K562 treated with DMSO at 1 percent for 48 hours (cell line): ENCODE measurements around the gene MBIP. TPM values are rescaled to one million over a fixed set of nuclear protein-coding genes. Genes with fewer than 3 reads are reported as not detected.

Experiments used
- total RNA-seq: library from RNA; unstranded; fragments of 300-600 nt; gene quantifications from 2 replicates; pipeline ENCODE4 v1.2.3, GENCODE V29; 2022; ENCODE audit warnings: low replicate concordance; ENCODE audit errors: extremely low read depth

The MBIP gene, protein sequence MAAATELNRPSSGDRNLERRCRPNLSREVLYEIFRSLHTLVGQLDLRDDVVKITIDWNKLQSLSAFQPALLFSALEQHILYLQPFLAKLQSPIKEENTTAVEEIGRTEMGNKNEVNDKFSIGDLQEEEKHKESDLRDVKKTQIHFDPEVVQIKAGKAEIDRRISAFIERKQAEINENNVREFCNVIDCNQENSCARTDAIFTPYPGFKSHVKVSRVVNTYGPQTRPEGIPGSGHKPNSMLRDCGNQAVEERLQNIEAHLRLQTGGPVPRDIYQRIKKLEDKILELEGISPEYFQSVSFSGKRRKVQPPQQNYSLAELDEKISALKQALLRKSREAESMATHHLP
- total RNA-seq: not detected in 2 replicates

DNA sequence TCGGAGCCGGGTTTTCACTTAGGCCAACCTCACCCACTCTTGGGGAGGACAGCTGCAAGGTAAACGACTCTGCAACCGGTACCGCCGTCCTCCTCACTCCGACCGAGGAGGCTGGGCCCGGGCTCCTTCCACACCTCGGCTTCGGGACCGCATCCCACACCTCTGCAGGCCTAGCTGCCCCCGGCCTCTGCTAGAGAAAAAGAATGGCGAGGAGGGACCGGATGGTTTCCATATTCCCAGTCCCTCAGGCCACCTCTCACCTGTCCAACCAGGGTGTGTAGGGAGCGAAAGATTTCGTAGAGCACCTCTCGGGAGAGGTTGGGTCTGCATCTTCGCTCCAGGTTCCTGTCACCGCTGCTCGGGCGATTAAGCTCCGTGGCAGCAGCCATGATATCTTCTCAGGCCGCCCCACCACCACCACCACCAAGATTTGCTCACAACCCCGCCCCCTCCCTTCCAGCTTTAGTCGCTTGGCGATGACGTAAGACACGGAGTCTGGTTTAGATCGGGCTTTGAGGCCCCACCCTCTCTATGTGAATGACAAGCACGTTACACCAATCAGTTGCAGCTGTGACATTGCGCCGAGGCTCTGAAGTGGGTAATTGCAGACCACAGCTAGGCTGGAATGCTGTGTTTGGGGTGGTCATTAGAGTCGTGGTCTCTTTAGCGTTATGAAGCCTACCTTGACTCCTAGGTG lies at the start of gene MBIP:
TSS of gene MBIP (minus strand) at position 438 of the 697 bp plus-strand sequence. CDS start at position 389, 49 bp downstream.

Other genes starting within 250 kb of the MBIP start
- gene PTCSC3, start 143.9 kb downstream of the MBIP start, total RNA-seq: not detected in 2 replicates
- not detected in 2 replicates for gene NKX2-1, start 199.6 kb upstream of the MBIP start, total RNA-seq